ENCODE results near the gene NABP2. TPM values are rescaled to one million over a fixed set of nuclear protein-coding genes. Genes with fewer than 3 reads are reported as not detected.
A peak's percentile ranks its signal among the peaks of the same experiment; 100 is the strongest.

The NABP2 gene
- total RNA-seq, 2 donors from 2014 or later, result 12.5 to 19.4 TPM

DNA sequence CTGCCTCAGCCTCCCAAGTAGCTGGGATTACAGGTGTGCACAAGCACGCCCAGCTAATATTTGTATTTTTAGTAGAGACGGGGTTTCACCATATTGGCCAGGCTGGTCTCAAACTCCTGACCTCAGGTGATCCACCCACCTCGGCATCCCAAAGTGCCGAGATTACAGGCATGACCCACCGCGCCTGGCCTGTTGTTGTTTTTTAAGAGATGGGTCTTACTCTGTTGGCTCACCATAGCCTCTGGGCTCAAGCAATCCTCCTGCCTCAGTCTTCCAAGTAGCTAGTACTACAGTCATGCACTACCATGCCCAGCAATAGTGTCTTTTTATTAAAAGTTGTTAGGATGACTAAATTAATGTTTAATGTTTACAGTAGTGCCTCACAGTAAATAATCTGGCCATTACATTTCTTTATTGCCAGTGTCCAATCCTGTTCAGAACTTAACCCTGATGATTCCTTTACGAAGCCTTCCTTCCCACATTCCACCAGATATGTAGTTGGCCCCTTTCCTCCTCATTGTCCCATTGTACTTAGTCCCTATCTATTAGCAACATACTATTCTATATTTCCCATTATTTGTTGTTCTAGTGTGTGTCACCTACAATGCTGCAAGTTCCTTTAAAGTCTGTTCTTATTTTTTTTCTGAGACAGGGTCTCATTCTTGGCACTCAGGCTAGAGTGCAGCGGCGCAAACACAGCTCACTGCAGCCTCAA, 26.1 kb upstream of the NABP2 start:
- ATAC-seq, result no peak
- H3K36me3 Mint-ChIP-seq (ENCODE audit: low read depth), result peaks cover 7% of the 10 kb centered on the region
- H3K27ac Mint-ChIP-seq, result peak overlapping the region; percentile 72
- H3K4me3 Mint-ChIP-seq, result no peak overlapping the region
- no peaks in the 10 kb centered on the region for H3K9me3 ChIP-seq (ENCODE audit: control insufficient read depth, low read length, poor library complexity, severe bottlenecking)
- no peak for DNase-seq
- H3K4me1 Mint-ChIP-seq, result peaks cover 13% of the 10 kb centered on the region
- H3K27me3 Mint-ChIP-seq, result no peaks in the 10 kb centered on the region

DNA sequence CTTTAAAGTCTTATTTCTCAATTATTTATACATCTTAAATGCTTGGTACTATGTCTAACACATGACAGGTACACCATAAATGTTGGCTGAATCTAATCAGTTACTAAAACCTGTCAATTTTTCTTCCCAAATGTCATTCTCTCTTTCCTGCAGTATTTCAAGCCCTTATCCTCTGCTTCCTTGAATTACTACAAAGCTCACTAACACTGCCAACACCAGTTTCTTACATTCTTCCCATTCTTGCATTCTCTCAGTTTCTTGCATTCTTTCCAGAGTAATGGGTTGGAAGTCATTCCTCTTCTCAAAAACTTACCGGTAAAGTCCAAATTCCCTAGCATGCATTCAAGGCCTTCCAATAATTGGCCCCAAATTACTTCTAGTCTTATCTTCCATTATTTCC, 25.3 kb upstream of the NABP2 start:
- Mint-ChIP-seq H3K27ac (peak overlapping the region; percentile 72), H3K4me1 (peaks cover 8% of the 10 kb centered on the region), H3K36me3 (ENCODE audit: low read depth) (peaks cover 7% of the 10 kb centered on the region), H3K4me3 (no peak overlapping the region), H3K27me3 (no peaks in the 10 kb centered on the region)
- H3K9me3 ChIP-seq (ENCODE audit: control insufficient read depth, low read length, poor library complexity, severe bottlenecking), result no peaks in the 10 kb centered on the region
- ATAC-seq (no peak), DNase-seq (no peak)

DNA sequence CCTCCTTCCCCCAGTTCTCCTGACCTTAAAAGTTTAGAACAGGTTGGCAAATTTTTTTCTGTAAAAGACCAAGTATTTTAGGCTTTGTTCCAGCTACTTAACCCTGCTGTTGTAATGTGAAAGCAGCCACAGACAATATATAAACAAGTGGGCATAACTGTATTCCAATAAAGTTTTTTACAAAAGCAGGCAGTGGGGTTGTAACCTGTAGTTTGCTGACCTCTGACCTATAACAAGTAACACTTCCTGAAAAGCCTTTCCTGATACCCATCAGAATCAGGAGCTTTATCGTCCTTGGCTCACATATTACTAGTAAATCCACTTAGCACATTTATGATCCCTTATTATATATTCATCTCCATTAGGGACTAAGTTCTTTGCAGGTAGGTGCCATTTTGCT, 21.8 kb upstream of the NABP2 start:
- Mint-ChIP-seq H3K4me3 (no peak overlapping the region), H3K27ac (no peak overlapping the region), H3K27me3 (no peaks in the 10 kb centered on the region), H3K4me1 (peaks cover 11% of the 10 kb centered on the region), H3K36me3 (ENCODE audit: low read depth) (peaks cover 6% of the 10 kb centered on the region)
- DNase-seq (no peak), ATAC-seq (no peak)
- H3K9me3 ChIP-seq (ENCODE audit: control insufficient read depth, low read length, poor library complexity, severe bottlenecking), result no peaks in the 10 kb centered on the region

DNA sequence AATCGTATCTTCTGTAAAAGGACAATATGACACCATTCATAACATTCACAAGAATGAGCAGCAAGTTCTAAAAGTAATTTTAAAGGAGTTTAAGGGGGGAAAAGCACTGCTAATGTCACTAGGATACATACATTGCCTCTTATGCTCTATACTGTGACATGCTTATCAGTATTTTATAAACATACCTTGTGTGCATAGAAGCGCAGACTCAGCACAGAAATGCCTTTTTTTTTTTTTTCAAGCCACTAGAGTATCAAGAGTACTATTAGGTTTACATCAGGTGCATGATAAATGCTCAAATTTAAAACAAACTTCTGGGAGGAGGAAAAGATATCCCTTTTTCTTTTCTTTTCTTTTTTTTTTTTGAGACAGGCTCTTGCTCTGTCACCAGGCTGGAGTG, 21.3 kb upstream of the NABP2 start:
- DNase-seq, result no peak
- Mint-ChIP-seq H3K36me3 (ENCODE audit: low read depth) (peaks cover 8% of the 10 kb centered on the region), H3K27ac (no peak overlapping the region)

DNA sequence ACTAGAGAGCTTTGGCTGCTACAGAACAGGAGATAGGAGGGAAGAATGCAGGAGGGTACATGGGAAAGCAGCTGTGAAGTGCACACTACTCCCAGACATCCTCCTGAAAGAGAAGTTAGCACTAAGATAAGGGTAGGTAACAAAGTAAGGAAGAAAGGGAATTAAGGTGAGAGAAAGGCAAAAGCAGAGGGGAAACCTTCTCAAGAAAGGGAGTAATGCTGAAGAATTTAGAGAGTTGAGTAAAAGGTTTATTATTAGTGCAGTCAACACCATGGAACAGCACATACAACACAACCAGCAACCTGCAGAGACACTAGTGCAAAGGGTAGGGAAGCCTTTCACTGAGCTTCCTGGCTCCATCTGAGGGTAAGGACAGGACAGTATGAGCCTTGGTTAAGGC, 19.9 kb upstream of the NABP2 start:
- Mint-ChIP-seq H3K4me3 (no peak overlapping the region), H3K4me1 (peaks cover 13% of the 10 kb centered on the region), H3K27ac (peak overlapping the region; percentile 41), H3K27me3 (no peaks in the 10 kb centered on the region), H3K36me3 (ENCODE audit: low read depth) (peaks cover 8% of the 10 kb centered on the region)
- DNase-seq (no peak), ATAC-seq (no peak)
- no peaks in the 10 kb centered on the region for H3K9me3 ChIP-seq (ENCODE audit: control insufficient read depth, low read length, poor library complexity, severe bottlenecking)

More for the DNA sequence above, 21.3 kb upstream of the NABP2 start:
- no peaks in the 10 kb centered on the region for H3K9me3 ChIP-seq (ENCODE audit: control insufficient read depth, low read length, poor library complexity, severe bottlenecking)
- ATAC-seq, result no peak
- no peaks in the 10 kb centered on the region for H3K27me3 Mint-ChIP-seq
- H3K4me3 Mint-ChIP-seq, result no peak overlapping the region
- H3K4me1 Mint-ChIP-seq, result peaks cover 13% of the 10 kb centered on the region

DNA sequence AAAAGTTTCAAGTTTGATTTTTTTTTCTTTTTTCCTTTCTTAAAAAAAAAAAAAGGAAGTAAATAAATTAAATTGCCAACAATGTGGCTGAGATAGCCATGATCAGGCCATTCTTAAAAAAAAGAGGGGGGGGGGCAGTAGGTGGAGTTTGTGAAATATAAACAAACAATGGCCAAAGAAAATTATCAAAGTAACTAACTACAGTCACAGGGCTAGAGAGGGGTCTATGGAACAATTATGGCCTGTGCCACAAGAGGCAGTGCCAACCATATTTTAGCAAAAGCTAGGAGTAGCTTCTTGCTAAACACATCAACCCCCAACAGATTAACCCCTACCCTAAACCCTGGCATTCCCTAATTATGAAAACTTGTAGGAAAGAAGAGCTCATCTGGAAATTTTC, 18.7 kb upstream of the NABP2 start:
- Mint-ChIP-seq H3K27me3 (no peaks in the 10 kb centered on the region), H3K27ac (no peak overlapping the region), H3K36me3 (ENCODE audit: low read depth) (peaks cover 8% of the 10 kb centered on the region), H3K4me1 (peaks cover 13% of the 10 kb centered on the region), H3K4me3 (no peak overlapping the region)
- H3K9me3 ChIP-seq (ENCODE audit: control insufficient read depth, low read length, poor library complexity, severe bottlenecking), result no peaks in the 10 kb centered on the region
- DNase-seq (no peak), ATAC-seq (no peak)

DNA sequence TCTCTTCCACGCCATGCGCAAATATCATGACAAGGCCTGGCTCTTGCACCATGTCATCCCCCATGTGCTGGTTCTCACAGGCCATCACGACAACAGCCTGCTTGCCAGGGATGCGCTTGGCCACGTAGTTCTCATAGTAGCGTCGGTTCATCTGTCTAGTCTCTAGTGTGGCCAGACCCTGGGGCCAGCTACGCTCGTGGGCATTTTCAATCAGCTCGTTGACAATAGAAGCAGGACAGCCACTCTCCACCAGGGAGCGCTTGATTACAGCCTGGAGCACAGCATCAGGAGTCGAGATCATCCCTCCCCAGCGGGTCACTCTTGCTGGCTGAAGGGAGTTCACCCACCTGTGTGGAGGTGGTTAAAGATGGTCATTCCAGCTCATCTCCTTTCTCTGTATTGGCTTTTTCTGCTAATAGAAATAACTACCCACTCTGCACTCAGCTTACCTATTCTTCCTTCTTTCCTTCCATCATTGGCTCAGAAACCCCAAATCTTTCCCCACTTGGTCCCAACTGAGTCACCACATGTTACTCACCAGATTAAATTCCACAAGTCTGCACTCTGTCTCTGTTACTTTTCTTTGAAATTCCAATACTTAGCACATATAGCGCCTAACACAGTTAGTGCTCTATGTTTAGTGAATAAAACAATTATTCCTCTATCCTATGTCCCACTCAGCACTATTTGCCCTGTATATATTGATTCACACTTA, 17.5 kb upstream of the NABP2 start:
- no peaks in the 10 kb centered on the region for H3K27me3 Mint-ChIP-seq

DNA sequence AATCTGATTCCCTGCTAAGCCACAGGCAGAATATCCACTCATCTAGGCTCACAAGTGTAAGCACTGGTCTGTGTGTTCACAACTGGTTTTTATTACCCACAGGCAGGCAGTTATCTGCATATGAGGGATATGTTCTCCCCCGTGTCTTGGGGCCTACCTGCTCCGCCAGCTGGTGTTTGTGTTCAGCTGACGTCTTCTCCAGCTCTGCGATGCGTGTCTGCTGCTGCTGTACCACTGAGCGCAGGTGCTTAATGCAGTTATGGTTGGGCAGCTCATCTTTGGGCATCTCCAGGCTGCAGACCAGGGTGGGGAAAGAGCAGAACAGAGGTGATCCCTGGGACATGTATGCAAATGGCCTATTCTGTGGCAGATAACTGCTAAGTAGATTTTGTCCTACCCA, 16.1 kb upstream of the NABP2 start:
- no peak overlapping the region for H3K4me3 Mint-ChIP-seq
- peaks cover 11% of the 10 kb centered on the region for H3K36me3 Mint-ChIP-seq (ENCODE audit: low read depth)
- H3K27ac Mint-ChIP-seq, result peak overlapping the region; percentile 72
- DNase-seq, result no peak
- no peaks in the 10 kb centered on the region for H3K9me3 ChIP-seq (ENCODE audit: control insufficient read depth, low read length, poor library complexity, severe bottlenecking)
- peaks cover 15% of the 10 kb centered on the region for H3K4me1 Mint-ChIP-seq
- no peaks in the 10 kb centered on the region for H3K27me3 Mint-ChIP-seq
- ATAC-seq, result peak; percentile 50

More for the DNA sequence above, 17.5 kb upstream of the NABP2 start:
- ATAC-seq (peak; percentile 60), DNase-seq (peak in 1 of 3 donors; percentile 21)
- no peaks in the 10 kb centered on the region for H3K9me3 ChIP-seq (ENCODE audit: control insufficient read depth, low read length, poor library complexity, severe bottlenecking)
- peaks cover 11% of the 10 kb centered on the region for H3K36me3 Mint-ChIP-seq (ENCODE audit: low read depth)
- peak overlapping the region; percentile 25 for H3K4me3 Mint-ChIP-seq
- H3K4me1 Mint-ChIP-seq, result peaks cover 16% of the 10 kb centered on the region
- H3K27ac Mint-ChIP-seq, result peak overlapping the region; percentile 67

DNA sequence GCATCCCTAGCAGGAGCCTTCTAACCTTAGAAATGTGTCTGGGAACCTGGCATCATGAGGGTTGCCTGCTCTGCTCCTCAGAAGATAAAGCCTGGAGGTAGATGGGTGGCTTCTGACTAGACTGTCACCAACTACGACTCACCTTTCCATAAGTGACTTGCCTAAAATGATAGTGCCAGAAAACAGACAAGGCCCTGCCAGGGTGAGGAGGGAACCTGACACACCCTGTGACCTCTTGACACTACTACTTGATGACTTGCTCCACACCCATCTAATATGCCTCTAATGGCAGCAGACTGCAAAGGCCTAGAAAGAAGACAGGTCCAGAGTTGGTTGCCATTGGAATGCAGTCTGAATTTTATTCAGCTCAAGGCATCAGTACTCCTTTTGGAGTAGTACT, 11.8 kb upstream of the NABP2 start:
- peaks cover 9% of the 10 kb centered on the region for H3K36me3 Mint-ChIP-seq (ENCODE audit: low read depth)
- H3K27ac Mint-ChIP-seq, result no peak overlapping the region
- DNase-seq, result no peak
- peaks cover 17% of the 10 kb centered on the region for H3K4me1 Mint-ChIP-seq
- no peak overlapping the region for H3K4me3 Mint-ChIP-seq
- ATAC-seq, result no peak
- no peaks in the 10 kb centered on the region for H3K9me3 ChIP-seq (ENCODE audit: control insufficient read depth, low read length, poor library complexity, severe bottlenecking)
- H3K27me3 Mint-ChIP-seq, result no peaks in the 10 kb centered on the region

DNA sequence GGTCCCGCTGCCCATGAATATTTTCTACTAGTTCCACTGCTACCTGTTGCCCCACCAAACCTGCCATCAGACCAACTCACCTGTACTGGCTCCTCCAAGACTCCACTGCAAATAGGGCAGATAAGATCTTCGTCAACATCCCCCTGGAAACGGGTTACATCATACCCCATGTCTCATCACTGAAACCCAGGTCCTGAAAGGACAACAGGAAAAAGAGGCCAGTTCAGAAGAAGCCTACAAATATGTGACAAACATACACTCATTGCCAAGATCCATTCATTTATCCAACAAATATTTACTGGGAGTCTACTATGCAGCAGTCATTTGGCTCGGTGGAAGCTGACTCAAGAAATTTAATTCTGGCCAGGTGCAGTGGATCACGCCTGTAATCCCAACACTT, 10.3 kb upstream of the NABP2 start:
- H3K27ac Mint-ChIP-seq, result peak overlapping the region; percentile 27

DNA sequence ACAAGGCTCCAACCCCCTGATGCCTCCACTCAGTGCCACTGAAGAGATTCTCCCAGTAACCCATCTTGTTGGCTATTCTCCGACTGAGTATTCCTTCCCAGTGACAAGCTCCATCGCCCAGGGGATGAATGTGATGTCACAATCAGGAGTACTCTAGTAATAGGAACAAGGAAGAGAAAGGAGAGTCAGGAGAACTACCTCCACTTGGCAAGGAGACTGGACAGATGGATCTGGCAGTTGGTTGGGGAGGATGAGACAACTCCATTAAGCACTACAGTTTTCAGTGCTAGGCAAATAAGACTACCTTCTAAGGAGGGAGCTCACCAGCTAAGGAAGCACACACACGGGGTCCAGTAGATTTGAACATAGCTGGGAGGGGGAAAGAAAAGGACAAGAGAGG, 7.7 kb upstream of the NABP2 start:
- Mint-ChIP-seq H3K36me3 (ENCODE audit: low read depth) (peaks cover 4% of the 10 kb centered on the region), H3K27me3 (no peaks in the 10 kb centered on the region), H3K27ac (peak overlapping the region; percentile 32), H3K4me1 (peaks cover 22% of the 10 kb centered on the region), H3K4me3 (no peak overlapping the region)
- H3K9me3 ChIP-seq (ENCODE audit: control insufficient read depth, low read length, poor library complexity, severe bottlenecking), result no peaks in the 10 kb centered on the region
- no peak for ATAC-seq
- DNase-seq, result no peak

More for the DNA sequence above, 10.3 kb upstream of the NABP2 start:
- H3K4me3 Mint-ChIP-seq, result no peak overlapping the region
- no peak for DNase-seq
- peaks cover 7% of the 10 kb centered on the region for H3K36me3 Mint-ChIP-seq (ENCODE audit: low read depth)
- H3K9me3 ChIP-seq (ENCODE audit: control insufficient read depth, low read length, poor library complexity, severe bottlenecking), result no peaks in the 10 kb centered on the region
- H3K27me3 Mint-ChIP-seq, result no peaks in the 10 kb centered on the region
- peaks cover 14% of the 10 kb centered on the region for H3K4me1 Mint-ChIP-seq
- ATAC-seq, result no peak

DNA sequence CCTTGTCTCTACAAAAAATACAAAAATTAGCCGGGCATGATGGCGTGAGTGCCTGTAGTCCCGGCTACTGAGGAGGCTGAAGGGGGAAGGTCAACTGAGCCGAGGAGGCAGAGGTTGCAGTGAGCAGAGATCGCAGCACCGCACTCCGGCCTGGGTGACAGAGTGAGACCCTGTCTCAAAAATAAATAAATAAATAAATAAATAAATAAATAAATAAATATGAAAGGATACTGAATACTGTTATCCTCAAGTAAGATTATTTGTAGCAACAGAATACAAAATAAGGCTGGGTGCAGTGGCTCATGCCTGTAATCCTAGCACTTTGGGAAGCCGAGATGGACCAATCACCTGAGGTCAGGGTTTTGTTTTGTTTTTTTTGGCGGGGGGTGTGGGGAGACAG, 4.3 kb upstream of the NABP2 start:
- no peaks in the 10 kb centered on the region for H3K9me3 ChIP-seq (ENCODE audit: control insufficient read depth, low read length, poor library complexity, severe bottlenecking)
- Mint-ChIP-seq H3K4me3 (no peak overlapping the region), H3K36me3 (ENCODE audit: low read depth) (peaks cover 2% of the 10 kb centered on the region), H3K27me3 (no peaks in the 10 kb centered on the region), H3K4me1 (peaks cover 41% of the 10 kb centered on the region), H3K27ac (no peak overlapping the region)
- no peak for ATAC-seq
- DNase-seq, result no peak

DNA sequence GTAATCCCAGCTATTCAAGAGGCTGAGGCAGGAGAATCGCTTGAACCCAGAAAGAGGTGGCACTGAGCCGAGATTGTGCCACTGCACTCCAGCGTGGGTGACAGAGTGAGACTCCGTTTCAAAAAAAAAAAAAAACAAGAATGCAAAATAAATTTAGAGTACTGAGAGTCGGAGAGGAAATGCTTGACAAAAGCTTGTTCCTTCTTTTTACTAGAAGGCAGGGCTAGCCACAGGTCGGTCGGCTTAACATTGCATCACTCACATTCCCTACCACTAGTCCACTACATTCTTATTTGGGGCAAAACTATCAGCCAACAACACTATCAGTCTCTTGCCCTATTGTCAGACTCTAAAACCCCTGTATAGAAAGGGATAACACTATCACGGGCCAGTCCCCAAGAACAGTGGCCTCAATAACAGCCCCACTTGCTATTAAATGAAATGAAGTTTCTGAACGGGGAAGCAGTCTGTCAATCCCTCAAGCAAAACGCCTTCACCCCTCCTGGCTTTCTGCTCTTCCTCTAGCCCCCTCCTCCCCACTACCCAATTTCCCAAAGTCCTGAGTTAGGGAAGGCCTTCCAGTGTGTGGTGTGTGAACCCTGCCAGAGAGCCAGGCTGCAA, 3.4 kb upstream of the NABP2 start:
- DNase-seq (no peak), ATAC-seq (no peak)
- H3K36me3 Mint-ChIP-seq (ENCODE audit: low read depth), result no peaks in the 10 kb centered on the region
- peak overlapping the region; percentile 98 for H3K4me3 Mint-ChIP-seq
- peaks cover 44% of the 10 kb centered on the region for H3K4me1 Mint-ChIP-seq
- no peaks in the 10 kb centered on the region for H3K9me3 ChIP-seq (ENCODE audit: control insufficient read depth, low read length, poor library complexity, severe bottlenecking)
- peak overlapping the region; percentile 99 for H3K27ac Mint-ChIP-seq
- H3K27me3 Mint-ChIP-seq, result no peaks in the 10 kb centered on the region

Data from T-helper 17 cell (primary cell).